HG03520 (cell line): ENCODE measurements around the gene KCNB1.

ENCODE experiments used
- ATAC-seq: cut with Tn5 transposase; IDR thresholded peaks from one replicate; pipeline ENCODE4 v1.9.1; 2021; ENCODE audit warnings: mild to moderate bottlenecking, moderate library complexity; ENCODE audit not compliant: unreplicated experiment

KCNB1 gene

DNA sequence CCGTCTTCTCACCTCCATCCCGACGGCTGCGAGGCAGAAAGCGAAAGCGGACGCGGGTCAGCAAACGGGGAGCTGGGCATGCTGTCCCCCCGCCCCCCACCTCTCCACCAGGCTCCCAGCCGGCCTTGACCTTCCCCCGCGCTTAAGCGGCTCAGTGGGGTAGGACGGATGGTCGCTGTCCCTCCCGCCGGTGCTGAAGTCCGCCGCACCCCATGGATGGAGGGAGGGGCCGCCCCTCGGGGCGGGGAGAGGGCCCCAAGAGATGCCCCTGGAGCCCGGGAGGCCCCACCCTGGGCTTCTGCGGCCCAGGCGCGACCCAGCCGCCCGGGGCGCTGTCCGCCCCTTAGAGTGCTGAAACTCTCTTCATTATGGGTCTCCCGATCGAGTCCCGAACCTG lies at the start of gene KCNB1:
Gene KCNB1, minus strand, starts transcription at position 48 of the 397 bp plus-strand sequence. CDS start 188 bp downstream, outside the sequence.
- no peak for ATAC-seq

DNA sequence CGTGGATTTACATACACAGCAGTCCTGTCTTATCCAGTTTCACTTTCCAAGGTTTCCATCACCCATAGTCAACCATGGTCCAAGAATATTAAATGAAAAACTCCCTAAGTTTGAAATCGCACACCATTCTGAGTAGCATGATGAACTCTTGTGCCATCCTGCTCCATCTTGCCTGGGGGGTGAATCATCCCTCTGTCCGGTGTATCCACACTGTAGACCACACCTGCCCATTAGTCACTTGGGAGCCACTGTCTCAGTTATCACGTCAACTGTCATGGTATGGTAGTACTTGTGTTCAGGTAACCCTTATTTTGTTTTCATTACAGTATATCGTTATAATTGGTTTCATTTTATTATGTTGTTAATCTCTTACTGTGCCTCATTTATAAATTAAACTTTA lies 47.0 kb upstream of the KCNB1 start:
- no peak for ATAC-seq

DNA sequence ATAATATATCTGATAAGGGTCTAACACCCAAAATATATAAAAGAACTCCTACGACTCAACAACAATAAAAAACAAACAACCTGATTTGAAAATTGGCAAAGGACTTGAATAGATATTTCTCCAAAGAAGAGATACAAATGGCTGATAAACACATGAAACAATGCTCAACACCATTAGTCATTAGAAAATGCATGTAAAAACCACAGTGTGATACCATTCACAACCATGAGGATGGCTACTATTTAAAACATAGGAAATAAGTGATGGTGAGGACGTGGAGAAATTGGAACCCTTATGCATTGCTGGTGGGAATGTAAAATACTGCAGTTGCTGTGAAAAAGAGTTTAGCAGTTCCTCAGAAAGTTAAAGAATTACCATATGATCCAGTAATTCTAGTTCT lies 44.1 kb upstream of the KCNB1 start:
- ATAC-seq: no peak

DNA sequence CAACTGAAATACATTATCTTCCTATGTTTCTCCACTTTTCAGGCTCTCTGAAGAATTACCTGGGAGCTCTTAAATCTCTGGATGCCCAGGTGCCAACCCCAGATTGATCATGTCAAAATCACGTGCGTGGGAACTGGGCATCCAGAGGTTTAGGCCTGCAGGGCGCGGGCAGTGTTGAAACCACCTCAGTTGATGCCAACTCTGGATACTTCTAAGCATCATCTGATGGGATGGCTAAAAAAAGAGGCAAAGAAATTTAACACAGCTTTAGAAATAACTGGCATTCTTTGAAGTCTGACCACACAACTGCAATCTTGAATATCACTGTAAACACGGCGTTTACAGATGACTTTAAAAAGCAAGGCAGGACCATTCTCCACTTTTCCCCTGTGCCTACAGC lies 43.6 kb upstream of the KCNB1 start:
- ATAC-seq: no peak

DNA sequence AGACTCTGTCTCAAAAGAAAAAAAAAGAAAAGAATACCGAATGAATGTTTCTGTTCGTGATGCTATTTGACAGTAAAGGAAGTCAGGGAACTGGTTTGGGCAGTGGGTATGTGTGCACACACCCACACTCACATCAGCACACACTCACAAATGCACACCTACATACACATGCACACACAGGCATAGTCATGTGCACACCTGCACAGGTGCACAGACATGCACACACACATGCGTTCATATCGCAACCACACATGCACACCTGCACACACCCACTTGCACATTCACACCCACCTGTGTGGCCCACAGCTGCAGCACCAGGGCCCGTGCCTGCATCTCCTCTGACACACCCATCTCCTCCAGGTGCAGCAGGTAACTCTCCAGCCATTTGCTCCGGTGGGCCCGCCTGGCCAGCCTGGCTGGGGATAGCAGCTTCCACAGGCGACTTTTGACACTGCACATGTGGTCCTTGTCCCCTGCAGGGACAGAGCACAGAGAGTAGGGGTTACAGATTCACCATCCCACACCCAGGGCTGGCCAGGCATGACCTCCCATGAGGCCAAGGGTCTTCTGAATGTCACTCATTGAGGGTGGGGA lies 41.4 kb upstream of the KCNB1 start:
- ATAC-seq: no peak

DNA sequence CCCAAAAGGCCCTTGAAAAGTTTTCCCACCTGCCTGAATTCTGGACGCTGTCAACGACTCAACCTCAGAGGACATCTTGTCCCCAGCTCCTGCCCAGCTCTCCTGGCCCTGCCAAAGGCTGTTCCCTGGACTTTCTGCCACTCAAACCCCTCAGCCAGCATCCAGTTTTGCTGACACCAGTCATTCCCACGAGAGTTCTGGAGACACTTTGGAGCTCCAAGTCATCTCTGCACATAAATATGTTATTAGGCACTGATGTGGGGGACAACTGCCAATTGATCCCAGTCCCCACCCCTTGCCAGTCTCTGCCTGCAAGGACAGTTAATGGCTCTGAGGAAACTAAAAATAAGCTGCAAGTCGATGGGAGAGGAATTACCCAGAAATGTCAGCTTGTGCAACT lies 38.9 kb upstream of the KCNB1 start:
- no peak for ATAC-seq

DNA sequence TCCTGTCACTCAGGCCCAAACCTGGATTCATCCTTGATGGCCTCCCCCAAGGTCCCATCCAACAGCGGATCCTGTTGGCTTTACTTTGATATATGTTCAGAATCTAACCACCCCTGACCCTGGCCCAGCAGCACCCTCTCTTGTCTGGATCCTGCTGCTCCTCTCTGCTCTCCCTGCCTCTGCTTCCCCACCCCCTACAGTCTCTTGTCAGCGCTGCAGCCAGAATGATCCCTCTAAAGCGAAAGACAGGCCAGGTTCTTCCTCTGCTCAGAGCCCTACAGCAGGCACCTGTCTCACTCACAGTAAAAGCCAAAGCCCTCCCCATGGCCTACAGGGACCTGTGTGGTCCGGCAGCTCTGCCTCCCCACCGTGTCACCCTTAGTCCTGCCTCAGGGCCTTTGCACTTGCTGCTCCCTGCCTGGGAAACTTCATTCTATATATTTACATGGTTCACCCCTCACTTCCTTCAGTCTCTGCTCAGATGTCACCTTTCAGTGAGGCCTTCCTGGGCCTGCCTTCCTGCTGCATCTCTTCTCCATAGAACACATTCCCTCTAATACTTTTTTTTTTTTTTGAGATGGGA lies 37.4 kb upstream of the KCNB1 start:
- no peak for ATAC-seq

DNA sequence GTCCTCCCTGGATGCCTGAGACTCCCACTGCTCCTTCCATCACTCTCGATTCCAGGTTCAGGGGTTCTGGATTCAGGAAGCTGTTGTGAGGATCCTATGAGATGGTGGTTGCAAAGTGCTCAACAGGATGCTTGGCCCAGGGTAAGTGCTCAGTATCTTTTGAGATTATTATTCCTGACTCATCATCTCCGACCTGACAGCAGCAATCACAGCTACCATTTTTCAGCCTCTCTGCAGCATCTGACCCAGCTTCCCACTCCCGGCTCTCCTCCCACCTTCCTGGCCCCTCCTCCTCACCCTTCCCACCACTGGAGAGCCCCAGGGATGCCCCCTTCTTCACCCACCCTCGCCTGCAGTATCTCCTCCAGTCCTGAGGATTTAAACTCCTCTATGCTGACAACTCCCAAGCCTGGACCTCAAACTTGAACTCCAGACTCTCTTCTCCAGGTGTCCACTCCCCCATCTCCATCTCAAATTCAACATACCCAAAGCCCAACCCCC lies 36.8 kb upstream of the KCNB1 start:
- ATAC-seq: no peak

DNA sequence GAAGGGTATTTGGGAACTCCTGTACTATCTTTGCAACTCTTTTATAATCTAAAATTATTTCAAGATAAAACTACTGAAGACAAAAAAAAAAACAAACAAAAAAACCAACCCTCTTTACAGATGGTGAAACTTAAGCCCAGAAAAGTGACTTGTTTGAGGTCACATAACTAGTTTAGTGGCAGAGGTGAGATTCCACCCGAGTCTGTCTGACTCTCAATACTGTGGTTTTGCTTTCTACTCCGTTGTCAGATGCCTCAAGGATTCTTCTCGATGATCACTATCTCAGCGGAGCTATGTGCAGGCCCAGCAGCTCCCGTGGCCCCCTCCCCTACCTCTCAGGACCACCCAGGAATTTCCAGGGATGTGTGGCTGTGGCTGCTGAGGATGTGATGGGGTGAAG lies 36.1 kb upstream of the KCNB1 start:
- no peak for ATAC-seq

DNA sequence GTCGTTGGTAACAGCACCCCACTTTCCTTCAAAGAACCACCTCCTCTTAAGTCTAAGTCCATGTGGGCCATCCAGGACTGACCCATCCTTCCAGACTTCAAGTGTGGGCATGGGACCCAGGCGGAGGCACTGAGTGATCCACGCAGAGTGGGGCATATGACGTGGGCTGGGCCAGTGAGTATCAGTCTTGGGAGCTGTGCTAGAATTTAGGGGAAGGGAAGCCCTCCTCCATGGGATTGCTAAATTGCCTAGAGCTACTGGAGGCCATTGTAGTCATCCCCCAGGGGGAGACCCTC lies 35.3 kb upstream of the KCNB1 start:
- ATAC-seq: no peak

DNA sequence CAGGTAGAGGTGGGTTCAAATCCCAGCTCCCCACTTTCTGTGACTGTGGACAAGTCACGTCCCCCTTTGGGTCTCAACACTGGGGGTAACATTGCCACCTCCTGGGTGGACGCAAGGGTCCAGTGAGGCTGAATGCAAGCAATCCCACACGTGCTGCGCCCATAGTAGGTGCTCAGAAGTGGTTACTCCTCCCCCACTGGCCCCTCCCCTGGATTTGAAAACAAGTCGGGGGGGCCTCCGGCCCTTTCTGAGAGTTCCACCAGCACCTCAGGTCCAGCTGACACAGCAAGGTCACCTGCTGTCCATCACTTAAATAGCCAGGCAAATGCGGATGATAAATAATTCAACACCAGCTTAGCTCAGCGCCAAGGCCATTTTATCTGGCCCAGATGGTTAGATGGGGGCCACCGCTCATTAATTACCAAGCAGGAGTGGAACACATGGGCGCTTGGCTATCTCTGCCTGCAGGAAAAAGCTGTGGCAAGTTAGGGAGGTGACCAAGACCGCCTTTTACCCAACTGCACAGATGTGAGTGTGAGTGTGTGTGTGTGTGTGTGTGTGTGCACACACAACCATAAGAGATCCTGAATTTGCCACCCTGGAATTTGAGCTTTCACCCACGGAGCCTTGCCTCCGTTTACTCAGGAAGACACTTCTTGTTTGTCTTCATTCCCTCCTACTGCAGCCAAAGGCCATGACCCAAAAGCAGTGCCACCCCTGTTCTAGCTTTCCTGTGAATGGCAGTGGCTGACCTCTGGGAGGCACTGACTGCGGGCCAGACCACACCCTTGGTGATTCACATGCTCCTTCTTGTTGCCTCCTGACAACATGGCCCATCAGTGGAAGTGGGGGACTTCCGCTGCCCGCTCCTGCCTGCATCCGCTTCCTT lies 34.7 kb upstream of the KCNB1 start:
- ATAC-seq: no peak

DNA sequence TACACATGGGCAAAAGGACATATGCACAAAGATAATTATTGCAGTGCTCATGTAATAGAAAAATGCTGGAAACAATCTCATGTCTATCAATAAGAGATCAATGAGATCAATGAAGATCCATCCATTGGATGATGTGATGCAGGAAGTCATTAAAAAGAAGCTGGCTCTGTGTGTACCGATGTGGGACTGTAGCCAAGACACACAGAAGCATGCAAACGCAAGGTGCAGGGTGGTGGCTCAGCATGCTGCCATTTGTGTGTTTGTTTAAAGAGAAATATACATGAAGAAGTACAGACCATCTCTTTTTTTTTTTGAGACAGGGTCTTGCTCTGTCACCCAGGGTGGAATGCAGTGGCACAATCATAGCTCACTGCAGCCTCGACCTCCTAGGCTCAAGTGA lies 33.1 kb upstream of the KCNB1 start:
- no peak for ATAC-seq

DNA sequence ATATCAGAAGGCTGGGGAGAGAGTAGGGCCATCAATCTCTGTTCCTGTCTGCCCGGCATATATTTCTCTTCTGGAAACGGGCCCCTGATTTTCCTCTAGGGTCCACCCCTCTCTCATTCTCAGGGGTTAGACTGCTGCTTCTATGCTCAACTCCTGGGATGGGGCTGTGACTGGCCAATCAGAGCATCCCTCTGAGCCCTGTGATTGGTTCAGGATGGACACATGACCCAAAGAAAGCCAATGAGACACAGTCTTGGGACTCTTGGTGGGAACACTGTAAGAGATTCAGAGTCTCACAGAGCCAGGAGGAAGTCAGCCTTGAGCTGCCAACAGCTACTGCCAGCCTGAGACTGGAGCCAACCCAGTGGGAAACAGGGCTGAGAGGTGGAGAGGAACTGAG lies 31.0 kb upstream of the KCNB1 start:
- no peak for ATAC-seq

DNA sequence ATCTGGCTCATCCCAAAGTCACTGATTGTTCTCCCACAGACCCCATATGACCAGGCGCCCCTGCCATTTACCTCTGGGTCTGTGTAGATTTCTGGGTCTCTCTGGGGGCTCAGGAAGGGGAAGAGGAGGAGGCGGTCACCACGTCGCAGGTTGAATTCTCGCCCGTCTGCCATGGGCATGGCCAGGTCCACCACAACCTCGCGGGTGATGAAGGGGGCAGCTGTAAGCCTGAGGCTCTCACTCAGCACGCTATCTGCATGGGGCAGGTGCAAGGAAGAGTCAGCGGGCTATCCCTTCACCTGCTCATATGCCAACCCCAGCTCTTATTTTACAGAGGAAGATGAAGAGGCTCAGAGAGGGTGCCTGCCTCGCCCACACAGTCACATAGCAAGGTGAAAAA lies 30.5 kb upstream of the KCNB1 start:
- no peak for ATAC-seq

DNA sequence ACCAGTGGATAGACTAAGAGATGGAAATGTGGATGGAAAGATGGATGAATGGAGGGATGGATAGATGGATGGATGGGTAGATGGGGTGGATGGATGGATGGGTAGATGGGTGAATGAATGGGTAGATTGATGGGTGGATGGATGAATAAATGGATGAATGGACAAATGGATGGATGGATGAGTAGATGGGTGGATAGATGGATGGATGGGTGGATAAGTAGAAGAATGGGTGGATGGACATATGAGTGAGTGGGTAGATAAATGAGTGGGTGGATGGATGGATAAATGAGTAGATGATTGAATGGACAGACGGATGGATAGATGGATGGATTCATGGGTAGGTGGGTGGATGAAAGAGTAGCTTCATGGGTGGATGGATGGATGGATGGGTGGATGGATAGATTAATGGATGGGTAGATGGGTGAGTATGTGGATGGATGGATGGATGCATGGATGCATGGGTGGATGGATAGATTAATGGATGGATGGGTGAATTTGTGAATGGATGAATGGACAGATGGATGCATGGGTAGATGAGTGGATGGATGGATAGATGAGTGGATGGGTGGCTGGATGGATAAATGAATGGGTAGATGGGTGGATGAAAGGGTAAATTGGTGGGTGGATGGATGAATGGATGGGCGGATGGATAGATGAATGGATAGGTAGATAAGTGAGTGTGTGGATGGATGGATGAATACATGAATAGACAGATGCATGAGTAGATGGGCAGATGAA lies 29.5 kb upstream of the KCNB1 start:
- ATAC-seq: no peak

DNA sequence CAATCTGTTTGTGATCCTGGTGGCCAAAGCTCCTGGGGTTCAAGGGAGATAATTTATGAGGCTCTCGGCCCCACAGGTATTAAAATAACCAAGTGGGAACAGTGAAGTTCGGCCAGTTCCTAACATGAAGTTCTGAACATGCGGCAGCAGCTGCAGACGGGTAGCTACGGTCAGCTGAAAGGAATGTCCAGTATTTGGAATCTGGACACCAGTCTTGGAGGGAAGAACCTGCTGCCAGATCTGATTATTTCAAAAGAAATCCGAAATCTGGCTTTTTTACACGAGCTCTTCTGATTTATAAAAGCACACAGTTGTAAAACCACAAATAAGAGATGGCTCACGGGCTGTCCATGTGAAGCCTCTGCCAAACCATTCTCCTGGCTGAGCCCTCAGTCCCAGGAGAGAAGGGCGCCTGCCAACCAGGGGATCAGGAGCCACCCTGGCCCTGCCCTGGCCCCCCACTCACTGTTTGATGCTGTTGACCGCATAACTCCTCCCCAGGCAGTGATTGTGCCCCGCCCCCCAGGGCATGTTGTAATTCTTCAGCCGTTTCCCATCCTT lies 28.2 kb upstream of the KCNB1 start:
- no peak for ATAC-seq

DNA sequence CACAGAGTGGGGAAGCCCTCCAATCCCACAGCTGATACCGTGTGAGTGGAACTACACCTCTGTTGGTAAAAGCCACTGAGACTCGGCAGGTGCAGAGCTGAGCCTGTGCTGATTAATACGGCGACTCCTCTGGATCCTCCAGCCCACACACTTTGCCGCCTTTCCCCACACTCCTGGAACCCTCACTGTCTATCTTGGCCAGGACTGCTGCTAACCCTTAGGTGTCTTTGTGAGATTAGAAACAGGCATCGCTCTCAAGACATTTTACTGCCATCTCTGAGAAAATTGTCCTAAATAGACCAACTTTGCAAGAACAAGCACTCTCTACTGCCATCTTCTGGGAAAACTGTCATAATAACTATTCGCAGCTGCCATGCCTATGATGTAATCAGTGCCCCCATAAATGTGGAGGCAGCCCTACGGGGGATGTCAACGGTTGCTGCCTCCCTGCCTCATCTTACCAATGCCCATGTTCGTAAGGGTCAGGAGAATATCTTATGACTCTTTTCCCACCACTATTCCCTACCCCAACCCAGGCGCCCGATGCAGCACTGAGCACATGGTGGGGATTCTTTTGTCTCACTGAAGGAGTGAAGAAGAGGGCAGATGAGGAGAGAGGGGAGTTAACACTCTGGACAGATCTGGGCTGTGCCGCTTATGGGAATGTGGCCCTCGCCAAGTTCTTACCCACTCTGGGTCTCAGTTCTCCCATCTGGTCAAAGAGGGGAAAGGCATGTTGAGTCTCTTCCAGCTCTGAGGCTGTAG lies 26.1 kb upstream of the KCNB1 start:
- ATAC-seq: no peak

DNA sequence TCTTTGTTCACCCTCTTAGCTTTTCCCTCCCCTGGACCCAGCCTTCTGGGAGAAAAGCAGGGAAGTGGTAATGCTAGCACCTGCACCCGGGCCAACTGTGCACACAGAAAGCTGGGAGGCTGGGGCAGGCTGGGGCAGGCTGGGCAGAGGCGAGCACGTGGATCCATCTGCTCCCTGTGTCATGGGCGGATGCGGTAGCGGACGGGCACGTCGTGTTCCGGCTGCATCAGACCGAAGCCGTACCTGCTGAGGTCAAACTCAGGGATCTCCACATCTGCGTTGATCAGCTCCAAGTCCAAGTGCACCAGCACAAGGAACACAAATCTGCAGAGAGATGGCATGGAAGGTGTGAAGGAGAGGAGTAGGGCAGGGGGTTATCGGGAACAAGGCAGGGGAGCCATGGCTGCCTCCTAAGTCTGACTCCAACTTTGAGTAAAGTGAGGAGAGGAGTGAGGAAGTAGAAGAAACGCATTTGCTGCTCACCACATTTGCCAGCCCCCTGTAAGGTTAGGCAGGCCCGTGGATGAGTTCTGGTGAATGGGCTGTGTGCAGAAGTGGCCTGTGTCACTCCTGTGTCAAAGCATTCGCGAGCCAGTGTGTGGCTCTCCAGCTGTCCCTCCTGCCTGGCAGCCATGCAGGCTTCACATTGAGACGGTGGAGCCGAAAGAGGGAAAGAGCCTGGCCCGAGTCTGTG lies 25.4 kb upstream of the KCNB1 start:
- no peak for ATAC-seq

DNA sequence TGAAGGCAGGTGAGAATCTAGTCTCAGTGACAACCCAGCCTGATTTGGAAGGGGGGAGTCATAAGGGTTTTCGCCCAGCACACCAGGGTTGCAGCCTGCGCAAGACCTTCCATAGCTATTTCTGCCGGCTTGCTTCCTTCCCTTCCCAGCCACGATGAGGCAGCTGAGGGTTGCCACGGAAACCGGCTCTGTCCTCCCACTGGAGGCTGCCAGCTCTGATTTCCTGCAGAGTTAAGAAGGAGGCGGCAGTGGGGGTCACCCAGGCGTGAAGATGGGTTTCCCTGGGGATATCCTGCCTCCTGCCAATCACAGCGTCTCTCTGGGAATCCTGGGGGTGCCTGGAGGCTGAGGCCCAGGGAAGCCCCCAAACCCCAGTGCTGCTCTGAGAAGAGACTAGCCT lies 23.1 kb upstream of the KCNB1 start:
- no peak for ATAC-seq

DNA sequence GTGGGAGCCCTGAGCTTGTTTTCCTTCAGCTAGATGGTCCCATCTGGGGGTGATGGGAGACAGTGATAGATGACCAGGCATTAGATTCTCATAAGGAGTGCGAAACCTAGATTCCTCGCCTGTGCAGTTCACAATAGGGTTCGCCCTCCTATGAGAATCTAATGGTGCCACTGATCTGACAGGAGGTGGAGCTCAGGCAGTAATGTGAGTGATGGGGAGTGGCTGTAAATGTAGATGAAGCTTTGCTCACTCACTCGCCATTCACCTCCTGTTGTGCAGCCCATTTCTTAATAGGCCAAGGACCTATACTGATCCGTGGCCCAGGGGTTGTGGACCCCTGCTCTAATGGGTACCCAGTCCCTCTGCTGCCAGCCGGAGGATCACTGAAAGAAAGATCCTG lies 20.7 kb upstream of the KCNB1 start:
- no peak for ATAC-seq
